Parathyroid adenoma (tissue), 2 donors: ENCODE measurements around the gene CFAP107.

ENCODE experiments used
- H2AFZ ChIP-seq: fragments of 300-600 bp; sonication (generic); one replicate; pipeline ENCODE4 v1.7.0; 2017; ENCODE audit warnings: antibody characterized with exemption, mild to moderate bottlenecking
- H3K27ac ChIP-seq: fragments of 300-600 bp; sonication (generic); one replicate; pipeline ENCODE4 v1.7.0; 2017
- H3K27me3 ChIP-seq: fragments of 300-600 bp; sonication (generic); one replicate; pipeline ENCODE4 v1.7.0; 2017; ENCODE audit warnings: low read length; ENCODE audit not compliant: control insufficient read depth, insufficient read depth
- H3K36me3 ChIP-seq: fragments of 300-600 bp; sonication (generic); one replicate; pipeline ENCODE4 v1.7.0; 2017; ENCODE audit warnings: low read length; ENCODE audit not compliant: control insufficient read depth, insufficient read depth
- H3K4me1 ChIP-seq: fragments of 300-600 bp; sonication (generic); one replicate; pipeline ENCODE4 v1.7.0; 2017; ENCODE audit warnings: control low read depth
- H3K4me2 ChIP-seq: fragments of 300-600 bp; sonication (generic); one replicate; pipeline ENCODE4 v1.7.0; 2017; ENCODE audit warnings: low read length
- H3K4me3 ChIP-seq: fragments of 300-600 bp; sonication (generic); one replicate; pipeline ENCODE4 v1.7.0; 2017; ENCODE audit warnings: low read depth, low read length
- H3K79me2 ChIP-seq: fragments of 300-600 bp; sonication (generic); one replicate; pipeline ENCODE4 v1.7.0; 2017; ENCODE audit warnings: control low read depth
- H3K9ac ChIP-seq: fragments of 300-600 bp; sonication (generic); one replicate; pipeline ENCODE4 v1.7.0; 2017; ENCODE audit warnings: mild to moderate bottlenecking
- H3K9me3 ChIP-seq: fragments of 300-600 bp; sonication (generic); one replicate; pipeline ENCODE4 v1.7.0; 2017; ENCODE audit warnings: low read length; ENCODE audit not compliant: control insufficient read depth
- TF ChIP-seq, protein P1 (sequence below): fragments of 300-600 bp; sonication (generic); IDR thresholded peaks from one replicate; pipeline ENCODE4 v1.7.0; 2017; ENCODE audit warnings: antibody characterized with exemption, mild to moderate bottlenecking
- donor health status: primary hyperparathyroidism.

CFAP107 gene

DNA sequence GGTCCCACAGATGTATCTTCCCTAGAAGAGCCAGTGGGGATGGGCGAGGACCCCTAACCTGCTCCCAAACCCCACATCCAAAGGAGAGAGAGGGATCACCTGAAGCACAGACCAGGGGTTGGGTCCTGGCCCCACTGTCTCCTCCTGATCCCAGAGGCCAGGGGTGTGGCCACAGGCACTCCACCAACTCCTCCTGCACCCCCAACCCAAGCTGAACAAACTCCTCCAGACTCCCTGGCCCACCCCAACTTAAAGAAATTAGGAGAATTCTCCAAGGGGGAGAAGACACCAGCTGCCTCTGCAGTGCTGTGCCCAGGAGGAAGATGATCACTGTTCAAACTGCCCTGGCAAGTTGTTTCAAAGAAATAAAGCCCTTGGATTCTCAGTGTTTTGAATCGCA is 23.0 kb downstream of the CFAP107 start:
- TF ChIP-seq, protein P1, sequence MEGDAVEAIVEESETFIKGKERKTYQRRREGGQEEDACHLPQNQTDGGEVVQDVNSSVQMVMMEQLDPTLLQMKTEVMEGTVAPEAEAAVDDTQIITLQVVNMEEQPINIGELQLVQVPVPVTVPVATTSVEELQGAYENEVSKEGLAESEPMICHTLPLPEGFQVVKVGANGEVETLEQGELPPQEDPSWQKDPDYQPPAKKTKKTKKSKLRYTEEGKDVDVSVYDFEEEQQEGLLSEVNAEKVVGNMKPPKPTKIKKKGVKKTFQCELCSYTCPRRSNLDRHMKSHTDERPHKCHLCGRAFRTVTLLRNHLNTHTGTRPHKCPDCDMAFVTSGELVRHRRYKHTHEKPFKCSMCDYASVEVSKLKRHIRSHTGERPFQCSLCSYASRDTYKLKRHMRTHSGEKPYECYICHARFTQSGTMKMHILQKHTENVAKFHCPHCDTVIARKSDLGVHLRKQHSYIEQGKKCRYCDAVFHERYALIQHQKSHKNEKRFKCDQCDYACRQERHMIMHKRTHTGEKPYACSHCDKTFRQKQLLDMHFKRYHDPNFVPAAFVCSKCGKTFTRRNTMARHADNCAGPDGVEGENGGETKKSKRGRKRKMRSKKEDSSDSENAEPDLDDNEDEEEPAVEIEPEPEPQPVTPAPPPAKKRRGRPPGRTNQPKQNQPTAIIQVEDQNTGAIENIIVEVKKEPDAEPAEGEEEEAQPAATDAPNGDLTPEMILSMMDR: no peak
- no peaks in the 10 kb centered on the region for H3K4me1 ChIP-seq
- H3K4me2 ChIP-seq: no peak overlapping the region
- no peak overlapping the region for H3K27ac ChIP-seq
- no peaks in the 10 kb centered on the region for H3K79me2 ChIP-seq
- H3K9ac ChIP-seq: no peak overlapping the region
- no peaks in the 10 kb centered on the region for H3K27me3 ChIP-seq
- H3K36me3 ChIP-seq: no peaks in the 10 kb centered on the region
- H2AFZ ChIP-seq: no peak overlapping the region
- H3K9me3 ChIP-seq: no peaks in the 10 kb centered on the region
- no peak overlapping the region for H3K4me3 ChIP-seq

DNA sequence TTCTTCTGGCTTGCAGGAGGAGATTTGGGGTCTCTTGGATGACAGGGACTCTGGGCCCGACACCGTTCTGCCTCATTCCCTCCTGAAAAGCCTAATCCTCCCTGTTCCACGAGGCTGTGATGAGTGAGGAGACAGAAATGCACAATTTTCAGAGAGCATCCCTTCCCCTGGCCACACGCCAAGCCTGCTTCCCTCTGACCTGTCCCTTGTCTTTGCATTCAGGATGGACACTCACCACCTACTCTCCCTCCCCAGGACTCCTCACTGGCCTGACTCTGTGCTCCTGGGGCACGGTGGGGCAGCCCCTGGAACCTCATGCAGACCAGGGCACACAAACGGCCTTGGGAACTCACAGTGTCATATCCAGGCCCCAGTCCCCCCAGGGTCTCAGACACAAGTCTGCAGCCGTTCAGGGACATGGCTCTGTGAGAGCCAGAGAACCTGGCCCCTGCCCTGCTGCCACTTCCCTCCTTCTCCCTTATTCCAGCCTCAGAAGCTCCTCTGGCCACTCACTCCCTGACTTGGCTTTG is 24.0 kb downstream of the CFAP107 start:
- H3K4me3 ChIP-seq: no peak overlapping the region
- H3K4me1 ChIP-seq: no peaks in the 10 kb centered on the region
- no peaks in the 10 kb centered on the region for H3K9me3 ChIP-seq
- H3K36me3 ChIP-seq: no peaks in the 10 kb centered on the region
- no peaks in the 10 kb centered on the region for H3K27me3 ChIP-seq
- no peak overlapping the region for H3K27ac ChIP-seq
- no peak overlapping the region for H2AFZ ChIP-seq
- H3K9ac ChIP-seq: no peak overlapping the region
- no peak overlapping the region for H3K4me2 ChIP-seq
- TF ChIP-seq, protein P1: no peak
- no peaks in the 10 kb centered on the region for H3K79me2 ChIP-seq

DNA sequence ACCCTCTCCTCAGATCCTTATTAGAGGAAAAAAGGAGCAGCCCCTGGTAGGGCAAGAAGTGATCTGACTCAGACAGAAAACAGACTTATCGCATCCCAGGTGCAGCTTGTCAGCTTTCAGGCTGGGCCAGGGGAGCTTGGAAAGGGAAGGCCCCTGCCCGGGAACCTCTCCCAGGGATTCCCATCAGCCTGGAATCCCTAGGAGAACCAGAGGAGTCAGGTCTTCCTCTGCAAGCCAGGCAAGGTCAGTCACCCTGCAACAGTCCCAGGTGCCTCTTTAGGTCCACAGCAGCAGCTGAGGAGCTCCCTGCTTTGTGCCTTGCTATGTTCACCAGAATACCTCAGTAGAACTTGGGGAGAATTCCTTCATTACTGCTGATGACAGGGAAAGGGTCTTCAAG is 24.6 kb downstream of the CFAP107 start:
- Histone ChIP-seq H3K36me3 (no peaks in the 10 kb centered on the region), H2AFZ (no peak overlapping the region), H3K27ac (no peak overlapping the region), H3K4me1 (no peaks in the 10 kb centered on the region), H3K4me3 (no peak overlapping the region), H3K79me2 (no peaks in the 10 kb centered on the region), H3K9me3 (no peaks in the 10 kb centered on the region), H3K4me2 (no peak overlapping the region), H3K27me3 (no peaks in the 10 kb centered on the region), H3K9ac (no peak overlapping the region)
- TF ChIP-seq, protein P1: no peak

DNA sequence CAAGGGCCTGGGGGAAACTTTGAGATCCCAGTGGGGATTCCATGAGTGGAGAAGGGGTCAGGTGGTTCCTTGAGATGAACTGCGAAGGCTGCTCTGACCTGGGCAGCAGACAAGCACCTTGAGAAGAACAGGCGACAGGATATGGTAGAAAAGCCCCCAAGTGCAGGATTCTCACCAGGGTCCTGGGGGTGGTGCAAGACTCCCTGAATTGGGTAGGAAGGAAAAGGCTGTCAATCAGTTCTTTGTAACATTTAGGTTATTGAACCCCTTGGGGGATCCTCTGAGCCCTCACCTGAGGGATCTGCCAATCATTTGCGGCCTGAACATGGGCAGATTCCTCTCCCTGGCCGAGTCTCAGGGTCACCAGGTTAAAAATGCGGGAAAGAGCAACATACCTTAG is 25.2 kb downstream of the CFAP107 start:
- Histone ChIP-seq H3K36me3 (no peaks in the 10 kb centered on the region), H3K4me3 (no peak overlapping the region), H3K4me1 (no peaks in the 10 kb centered on the region), H2AFZ (no peak overlapping the region), H3K27ac (no peak overlapping the region), H3K9me3 (no peaks in the 10 kb centered on the region), H3K9ac (no peak overlapping the region), H3K4me2 (no peak overlapping the region), H3K27me3 (no peaks in the 10 kb centered on the region), H3K79me2 (no peaks in the 10 kb centered on the region)
- TF ChIP-seq, protein P1: no peak

DNA sequence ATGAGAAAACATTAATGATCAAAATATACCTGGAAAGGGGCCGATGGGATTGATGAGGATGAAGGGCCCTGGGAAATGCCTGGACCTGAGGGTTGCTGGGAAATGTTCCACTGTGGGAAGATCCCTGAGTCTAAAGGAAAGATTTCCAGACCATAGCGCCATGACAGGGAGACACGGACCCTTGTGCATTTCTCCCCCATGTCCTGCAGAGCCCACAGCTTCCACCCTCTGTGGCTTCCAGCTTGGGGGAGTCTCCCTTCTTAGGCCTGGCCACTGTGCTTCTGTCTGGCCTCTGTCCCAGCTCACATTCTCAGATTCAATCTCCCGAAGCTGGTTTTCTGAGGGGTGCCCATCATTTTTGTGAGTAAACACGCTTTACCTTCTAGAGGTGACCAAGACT is 26.5 kb downstream of the CFAP107 start:
- TF ChIP-seq, protein P1: no peak
- H3K36me3 ChIP-seq: no peaks in the 10 kb centered on the region
- no peaks in the 10 kb centered on the region for H3K79me2 ChIP-seq
- no peak overlapping the region for H3K4me2 ChIP-seq
- no peak overlapping the region for H2AFZ ChIP-seq
- no peak overlapping the region for H3K4me3 ChIP-seq
- H3K4me1 ChIP-seq: no peaks in the 10 kb centered on the region
- no peak overlapping the region for H3K27ac ChIP-seq
- no peaks in the 10 kb centered on the region for H3K9me3 ChIP-seq
- no peaks in the 10 kb centered on the region for H3K27me3 ChIP-seq
- H3K9ac ChIP-seq: no peak overlapping the region
